Coronary artery (tissue), 2 donors: ENCODE data around the gene TBC1D2.
A peak's percentile ranks its signal among the peaks of the same experiment; 100 is the strongest.

Experiments
- DNase-seq: peaks from one replicate; pipeline ENCODE4 v3.0.0-alpha.2; 2017; ENCODE audit warnings: low spot score
- H3K27ac ChIP-seq, 2 donors: fragments of 200-600 bp; sonication (generic); one replicate each; pipeline ENCODE4 v1.5.1; 2016 to 2019
- H3K4me3 ChIP-seq: fragments of 200-600 bp; sonication (generic); 2 replicates; pipeline ENCODE4 v1.5.1; 2016; ENCODE audit warnings: mild to moderate bottlenecking, moderate library complexity
- CTCF ChIP-seq: fragments of 200-600 bp; sonication (generic); IDR thresholded peaks from one replicate; pipeline ENCODE4 v1.5.1; 2019; ENCODE audit warnings: antibody characterized with exemption

TBC1D2 gene

GRCh38 chr9:98251551-98251950 lies 3.9 kb downstream of the TBC1D2 start:
- TF ChIP-seq CTCF, result no peak
- DNase-seq, result no peak
- peak overlapping the region in 1 of 2 donors; percentile 43 for H3K27ac ChIP-seq

GRCh38 chr9:98249771-98250170 lies 5.7 kb downstream of the TBC1D2 start:
- TF ChIP-seq CTCF, result no peak
- Histone ChIP-seq H3K4me3 (no peak overlapping the region), H3K27ac (no peak overlapping the region)
- no peak for DNase-seq

More at GRCh38 chr9:98251551-98251950, 3.9 kb downstream of the TBC1D2 start:
- H3K4me3 ChIP-seq, result no peak overlapping the region

- TF ChIP-seq CTCF, result no peak
- H3K27ac ChIP-seq, result peak overlapping the region; percentile 32 to 60
- H3K4me3 ChIP-seq, result no peak overlapping the region
- peak; percentile 79 for DNase-seq
These were observed 6.5 kb downstream of the TBC1D2 start for GRCh38 chr9:98248737-98249474.

GRCh38 chr9:98247831-98248657 lies 7.4 kb downstream of the TBC1D2 start:
- H3K4me3 ChIP-seq, result no peak overlapping the region
- H3K27ac ChIP-seq, result peak overlapping the region; percentile 32 to 60
- no peak for DNase-seq

GRCh38 chr9:98242426-98242825 lies 13.0 kb downstream of the TBC1D2 start:
- Histone ChIP-seq H3K27ac (no peak overlapping the region), H3K4me3 (no peak overlapping the region)
- DNase-seq, result no peak
- no peak for TF ChIP-seq CTCF

More at GRCh38 chr9:98247831-98248657, 7.4 kb downstream of the TBC1D2 start:
- no peak for TF ChIP-seq CTCF

GRCh38 chr9:98241357-98242300 lies 13.8 kb downstream of the TBC1D2 start:
- Histone ChIP-seq H3K4me3 (no peak overlapping the region), H3K27ac (no peak overlapping the region)
- DNase-seq, result no peak
- TF ChIP-seq CTCF, result no peak
